GM19351 (cell line): ENCODE measurements around the gene PDSS2.
"Not testable (repeated sequence)": the region's sequence is repeated elsewhere in the genome, so short reads cannot be mapped to it uniquely, and the experiment has no call there.

Experiments
- ATAC-seq: cut with Tn5 transposase; IDR thresholded peaks from one replicate; pipeline ENCODE4 v1.9.1; 2021; ENCODE audit warnings: mild to moderate bottlenecking, moderate library complexity; ENCODE audit not compliant: unreplicated experiment

PDSS2 gene

GRCh38 chr6:107186047-107186446 lies 273.3 kb downstream of the PDSS2 start:
- no peak for ATAC-seq

- no peak for ATAC-seq
Observed at GRCh38 chr6:107185391-107185970, 273.9 kb downstream of the PDSS2 start.

DNA sequence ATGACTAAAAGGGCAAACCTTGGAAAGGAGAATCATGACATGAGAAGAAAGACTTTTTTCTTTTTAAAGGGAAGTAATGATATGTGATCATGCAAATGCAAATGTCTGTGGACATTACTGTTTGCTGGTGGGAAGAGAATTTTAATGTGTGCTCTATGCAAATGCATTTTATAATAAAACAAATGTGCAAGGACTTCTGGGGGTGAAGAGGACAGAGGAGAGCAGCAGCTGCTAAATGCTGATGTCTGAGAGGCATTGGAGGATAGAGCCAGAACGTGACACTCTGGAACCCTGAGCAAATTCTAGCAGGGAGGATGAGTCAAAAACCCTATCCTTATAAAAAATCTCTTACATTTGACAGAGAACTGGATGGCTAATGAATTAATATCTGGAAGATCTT lies 274.9 kb downstream of the PDSS2 start:
- ATAC-seq, result no peak

GRCh38 chr6:107180099-107180498 lies 279.3 kb downstream of the PDSS2 start:
- ATAC-seq, result no peak

DNA sequence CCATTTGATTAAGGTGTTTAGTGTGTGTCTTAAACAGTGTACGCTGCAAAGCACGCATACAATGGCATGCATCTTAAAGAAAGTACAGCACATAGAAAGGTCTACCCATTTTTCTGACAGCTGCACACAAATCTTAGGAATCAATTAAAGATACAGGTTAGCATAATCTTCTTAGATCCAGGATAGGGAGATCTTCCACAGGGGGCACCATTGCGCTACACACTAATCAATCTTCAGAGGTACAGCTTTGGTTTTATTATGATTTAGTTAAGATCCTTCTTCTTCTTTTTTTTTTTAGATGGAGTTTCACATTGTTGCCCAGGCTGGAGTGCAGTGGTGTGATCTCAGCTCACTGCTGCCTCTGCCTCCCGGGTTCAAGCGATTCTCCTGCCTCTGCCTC lies 280.4 kb downstream of the PDSS2 start:
- no peak for ATAC-seq

GRCh38 chr6:107173779-107174178 lies 285.6 kb downstream of the PDSS2 start:
- no peak for ATAC-seq

DNA sequence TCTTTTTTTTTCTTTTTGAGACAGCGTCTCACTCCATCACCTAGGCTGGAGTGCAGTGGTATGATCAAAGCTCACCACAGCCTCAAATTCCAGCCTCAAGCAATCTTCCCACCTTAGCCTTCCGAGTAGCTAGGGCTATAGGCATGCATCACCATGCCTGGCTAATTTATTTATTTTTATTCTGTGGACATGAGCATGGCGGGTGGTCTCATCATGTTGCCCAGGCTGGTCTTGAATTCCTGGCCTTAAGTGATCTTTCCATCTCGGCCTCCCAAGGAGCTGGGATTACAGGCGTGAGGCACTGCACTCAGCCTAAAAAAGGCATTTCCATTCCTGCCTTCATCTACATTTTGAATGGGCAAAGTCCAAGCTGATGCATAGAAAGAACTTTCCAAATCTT lies 287.9 kb downstream of the PDSS2 start:
- no peak for ATAC-seq

GRCh38 chr6:107164299-107164698 lies 295.1 kb downstream of the PDSS2 start:
- not testable (repeated sequence) for ATAC-seq

DNA sequence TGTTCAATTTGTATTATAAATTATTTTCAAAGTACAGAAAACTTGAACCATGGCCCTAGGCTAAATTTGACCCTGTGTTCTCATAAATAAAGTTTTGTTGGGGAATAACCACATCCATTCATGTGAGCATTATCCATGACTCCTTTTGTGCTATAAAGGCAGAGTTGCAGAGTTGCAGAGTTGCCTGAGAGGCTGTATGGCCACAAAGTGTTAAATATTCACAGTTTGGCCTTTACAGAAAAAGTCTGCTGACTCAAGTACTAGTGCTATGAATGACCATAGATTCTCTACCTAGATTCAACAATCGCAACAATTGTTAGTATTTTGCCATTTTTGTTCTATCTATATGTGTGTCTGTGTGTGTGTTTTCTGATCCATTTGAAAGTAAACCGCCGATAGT lies 297.8 kb downstream of the PDSS2 start:
- ATAC-seq, result no peak

- ATAC-seq, result no peak
Observed at GRCh38 chr6:107156617-107157016, 302.7 kb downstream of the PDSS2 start.

DNA sequence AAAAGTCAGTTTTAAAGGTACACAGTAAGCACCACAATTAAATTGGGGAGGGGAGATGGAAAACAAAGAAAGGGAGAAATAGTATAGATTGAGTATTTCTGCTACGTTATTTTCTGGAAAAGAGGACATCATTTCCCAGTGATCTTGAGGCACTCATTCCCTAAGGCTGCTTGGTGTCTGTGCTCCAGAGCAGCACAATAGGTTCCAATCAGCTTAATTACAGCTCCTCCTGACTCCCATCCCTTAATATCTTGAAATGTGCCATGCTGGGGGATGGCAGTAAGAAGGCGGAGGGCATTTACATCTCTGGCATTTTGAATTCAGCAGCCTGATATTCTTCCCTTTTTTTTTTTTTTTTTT lies 304.6 kb downstream of the PDSS2 start:
- no peak for ATAC-seq

DNA sequence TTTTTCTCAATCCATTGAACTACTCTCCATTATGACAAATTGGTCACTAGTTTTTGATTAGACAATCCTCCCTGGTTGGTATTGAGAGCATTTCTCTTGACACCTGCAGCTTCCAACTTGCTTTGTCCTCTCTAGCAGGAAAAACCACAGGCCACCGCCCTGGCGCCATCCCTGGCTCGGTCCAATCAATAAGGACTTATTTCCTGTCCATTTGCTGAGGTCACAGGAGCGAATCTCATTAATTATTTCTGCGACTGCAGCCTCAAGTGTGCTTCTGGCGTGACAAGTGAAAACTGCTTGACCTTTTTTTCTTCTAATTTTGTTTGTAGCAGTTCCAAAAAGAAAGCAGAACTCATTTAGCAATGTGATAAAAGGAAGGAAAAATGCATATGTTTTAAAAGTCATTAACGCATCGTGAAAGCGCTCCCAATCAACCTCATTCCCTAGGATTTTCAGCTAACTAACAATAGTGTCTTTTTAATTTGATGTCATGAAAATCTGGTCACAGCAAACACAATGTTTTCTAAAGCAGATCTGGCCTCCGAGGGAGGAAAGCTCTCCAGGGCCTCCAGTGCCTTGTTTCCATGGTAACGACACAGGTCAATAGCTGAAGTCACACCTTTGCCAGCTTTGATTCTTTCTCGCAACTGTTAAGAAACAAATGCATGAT lies 305.1 kb downstream of the PDSS2 start:
- ATAC-seq, result no peak

- no peak for ATAC-seq
Observed at GRCh38 chr6:107152638-107153430, 306.5 kb downstream of the PDSS2 start.

GRCh38 chr6:107144666-107145065 lies 314.7 kb downstream of the PDSS2 start:
- ATAC-seq, result no peak

DNA sequence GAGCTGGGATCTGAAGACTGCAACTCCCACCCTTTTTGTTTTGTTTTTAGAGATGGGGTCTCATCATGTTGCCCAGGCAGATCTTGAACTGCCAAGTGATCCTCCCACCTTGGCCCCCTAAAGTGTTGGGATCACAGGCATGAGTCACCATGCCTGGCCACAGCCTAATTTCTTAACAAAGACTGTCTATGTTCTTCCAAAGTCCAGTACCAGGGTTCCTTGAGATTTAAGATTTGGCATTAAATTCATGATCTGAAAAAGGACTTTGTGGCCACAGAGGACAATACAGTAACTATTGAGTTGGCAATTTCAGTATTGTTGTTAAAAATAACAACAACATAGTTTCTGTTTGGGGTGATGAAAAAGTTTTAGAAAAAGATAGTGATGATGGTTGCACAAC lies 315.4 kb downstream of the PDSS2 start:
- no peak for ATAC-seq

DNA sequence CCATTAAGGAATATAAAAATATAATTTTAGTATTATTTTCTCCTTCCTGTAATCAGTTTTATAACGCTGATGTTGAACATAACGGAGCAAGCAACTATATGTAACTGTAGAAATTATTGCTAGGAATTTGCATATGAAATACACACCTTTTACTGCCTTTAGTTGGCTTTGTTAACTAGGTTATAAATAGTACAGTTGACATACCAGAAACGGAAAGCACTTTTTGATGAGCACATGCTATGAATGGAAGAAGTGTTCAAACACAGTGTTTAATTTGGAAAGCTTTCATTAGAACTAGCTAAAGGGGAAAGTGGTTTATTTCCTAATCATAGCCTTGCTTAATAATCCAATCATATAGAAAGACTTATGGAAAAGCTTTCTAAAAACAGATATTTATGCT lies 318.8 kb downstream of the PDSS2 start:
- no peak for ATAC-seq

- ATAC-seq, result not testable (repeated sequence)
Observed at GRCh38 chr6:107136324-107136723, 323.0 kb downstream of the PDSS2 start.

GRCh38 chr6:107135048-107135680 lies 324.2 kb downstream of the PDSS2 start:
- ATAC-seq, result not testable (repeated sequence)

GRCh38 chr6:107132330-107132954 lies 326.9 kb downstream of the PDSS2 start:
- no peak for ATAC-seq

GRCh38 chr6:107129370-107129925 lies 329.9 kb downstream of the PDSS2 start:
- ATAC-seq, result no peak

- no peak for ATAC-seq
Observed at GRCh38 chr6:107128577-107128976, 330.8 kb downstream of the PDSS2 start.
